Sigmoid colon (tissue), 7 donors: ENCODE results near the gene RBFOX2. TPM values are rescaled to one million over a fixed set of nuclear protein-coding genes. Genes with fewer than 3 reads are reported as not detected.

Experiments
- DNase-seq: peaks from one replicate; pipeline ENCODE4 v3.0.0-alpha.2; 2019
- H3K27ac ChIP-seq, 4 donors: fragments of 200-600 bp; sonication (generic); one replicate each; pipeline ENCODE4 v1.5.1; 2016 to 2019; ENCODE audit warnings: mild to moderate bottlenecking in 1 of 4
- H3K27me3 ChIP-seq, 3 donors: fragments of 200-600 bp; sonication (generic); one replicate each; pipeline ENCODE4 v1.5.1; 2019; ENCODE audit warnings: mild to moderate bottlenecking in 1 of 3
- H3K36me3 ChIP-seq, 4 donors: fragments of 200-600 bp; sonication (generic); one replicate each; pipeline ENCODE4 v1.5.1; 2016 to 2019
- H3K4me1 ChIP-seq, 4 donors: fragments of 200-600 bp; sonication (generic); one replicate each; pipeline ENCODE4 v1.5.1; 2017 to 2019
- H3K4me3 ChIP-seq, 4 donors: fragments of 200-600 bp; sonication (generic); one replicate each; pipeline ENCODE4 v1.5.1; 2017 to 2019; ENCODE audit warnings: mild to moderate bottlenecking in 2 of 4, moderate library complexity in 1 of 4
- H3K9me3 ChIP-seq, 4 donors: fragments of 200-600 bp in 3 of 4; sonication (generic) in 3 of 4; one replicate each; pipeline versions ENCODE4 v1.5.1 to v1.6.1; 2013 to 2019
- EP300 ChIP-seq, 4 donors: sonication (generic); formaldehyde crosslinking; IDR thresholded peaks; one replicate each; pipeline ENCODE4 v1.6.1; 2017; ENCODE audit warnings: antibody characterized with exemption in 4 of 4
- POLR2A ChIP-seq, 2 donors: fragments of 450-650 bp; IDR thresholded peaks; one replicate each; pipeline ENCODE4 v1.6.1; 2016; ENCODE audit warnings: antibody characterized with exemption in 2 of 2, mild to moderate bottlenecking in 2 of 2, moderate library complexity in 2 of 2
- POLR2AphosphoS5 ChIP-seq, 4 donors: sonication (generic); formaldehyde crosslinking; IDR thresholded peaks; one replicate each; pipeline ENCODE4 v1.6.1; 2017; ENCODE audit warnings: antibody characterized with exemption in 4 of 4
- WGBS, 2 donors: extraction: QIAGEN DNeasy Blood & Tissue Kit; methylation state at CpG; one replicate each; pipeline ENCODE4 v1.1.7; 2013; 5-methylcytosine and 5-hydroxymethylcytosine counted together
- intact Hi-C: fragments of 100-400 bp; cut with DNase I; formaldehyde crosslinking; loops from one replicate; pipeline ENCODE4 v1.15.1; 2023
- polyA plus RNA-seq, 3 donors: library from polyadenylated mRNA; stranded (reverse); fragments of 200-250 nt; gene quantifications; one replicate each; pipeline ENCODE4 v1.2.3, GENCODE V29; 2013
- total RNA-seq, 4 donors: library from RNA; depleted of rRNA; stranded (reverse); fragments of >200 nt; gene quantifications; one replicate each; pipeline ENCODE4 v1.1.0, GENCODE V29; 2016
- TF ChIP-seq, protein P1 (sequence below), 4 experiments: fragments of 450-650 bp in 3 of 4; fragments of 200-600 bp in 1 of 4; IDR thresholded peaks; one replicate each; pipeline ENCODE4 v1.5.1; 2016 to 2019; ENCODE audit warnings: antibody characterized with exemption in 4 of 4, mild to moderate bottlenecking in 3 of 4, moderate library complexity in 2 of 4
- donor health status: healthy with polysubstance abuse.
- donor health status: Bipolar disorder and iron deficiency.
- donor health status: healthy.

Gene RBFOX2
- total and polyA plus RNA-seq, 7 donors, result 11.6 to 164 (median 138) TPM

DNA sequence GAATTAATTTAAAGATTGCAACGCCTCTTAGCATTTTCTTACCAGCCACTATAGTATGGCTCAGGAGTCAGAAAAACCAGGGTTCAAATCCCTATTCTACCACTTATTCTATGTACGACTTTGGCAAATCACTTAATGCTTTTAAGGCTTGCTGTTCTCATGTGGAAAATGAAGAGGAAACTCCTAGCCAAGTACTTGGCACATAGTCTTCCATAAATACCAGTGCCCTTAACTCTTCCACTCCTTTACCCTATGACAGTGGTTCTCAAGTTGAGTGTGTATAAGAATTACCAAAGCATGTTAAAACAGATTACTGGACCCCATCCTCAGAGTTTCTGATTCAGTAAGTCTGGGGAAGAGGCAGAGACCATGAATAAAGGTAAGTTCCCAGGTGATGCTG, 107.6 kb downstream of the RBFOX2 start:
- no peaks in the 10 kb centered on the region for H3K27me3 ChIP-seq
- peaks cover 0 to 71% (median 63%) of the 10 kb centered on the region in 4 donors for H3K4me1 ChIP-seq
- WGBS, 2 donors, result 82 to 86% methylated on average over 2 of the region's 2 CpGs
- TF ChIP-seq EP300 (IDR thresholded peaks at IDR 0.05) (no peak), POLR2AphosphoS5 (IDR thresholded peaks at IDR 0.05) (peak in 1 of 4 donors; percentile 13)
- H3K4me3 ChIP-seq, result no peak overlapping the region
- H3K9me3 ChIP-seq, result no peaks in the 10 kb centered on the region
- intact Hi-C loops, result loop anchor here (2.0 to 10.0 kb wide), 5 partner anchors 82 to 546 kb away; partner anchors contain the start of gene RBFOX2
- no peak for DNase-seq
- peak overlapping the region; percentile 71 to 87 (median 80) for H3K27ac ChIP-seq
- H3K36me3 ChIP-seq, result no peaks in the 10 kb centered on the region

DNA sequence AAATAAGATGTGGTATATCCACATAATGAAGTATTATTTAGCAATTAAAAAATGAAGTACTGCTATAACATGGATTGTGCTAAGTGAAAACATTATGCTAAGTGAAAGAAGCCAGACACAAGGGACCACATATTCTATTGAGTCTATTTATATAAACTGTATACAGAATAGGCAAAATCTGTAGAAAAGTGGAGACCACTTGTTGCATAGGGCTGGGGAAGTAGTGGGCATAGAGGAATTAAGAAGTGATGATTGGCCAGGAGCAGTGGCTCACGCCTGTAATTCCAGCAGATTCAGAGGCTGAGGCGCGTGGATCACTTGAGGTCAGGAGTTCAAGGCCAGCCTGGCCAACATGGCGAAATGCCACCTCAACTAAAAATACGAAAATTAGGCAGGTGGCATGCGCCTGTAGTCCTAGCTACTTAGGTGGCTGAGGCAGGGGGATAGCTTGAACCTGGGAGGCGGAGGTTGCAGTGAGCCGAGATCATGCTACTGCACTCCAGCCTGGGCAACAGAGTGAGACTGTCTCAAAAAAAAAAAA, 109.6 kb downstream of the RBFOX2 start:
- Histone ChIP-seq H3K4me3 (no peak overlapping the region), H3K4me1 (peaks cover 0 to 87% (median 77%) of the 10 kb centered on the region in 4 donors), H3K27ac (peak overlapping the region in 3 of 4 donors; percentile 85 to 87 (median 86)), H3K27me3 (no peaks in the 10 kb centered on the region), H3K9me3 (no peaks in the 10 kb centered on the region), H3K36me3 (no peaks in the 10 kb centered on the region)
- TF ChIP-seq EP300 (IDR thresholded peaks at IDR 0.05) (no peak), POLR2AphosphoS5 (IDR thresholded peaks at IDR 0.05) (no peak), POLR2A (IDR thresholded peaks at IDR 0.05) (no peak)
- TF ChIP-seq, protein P1, sequence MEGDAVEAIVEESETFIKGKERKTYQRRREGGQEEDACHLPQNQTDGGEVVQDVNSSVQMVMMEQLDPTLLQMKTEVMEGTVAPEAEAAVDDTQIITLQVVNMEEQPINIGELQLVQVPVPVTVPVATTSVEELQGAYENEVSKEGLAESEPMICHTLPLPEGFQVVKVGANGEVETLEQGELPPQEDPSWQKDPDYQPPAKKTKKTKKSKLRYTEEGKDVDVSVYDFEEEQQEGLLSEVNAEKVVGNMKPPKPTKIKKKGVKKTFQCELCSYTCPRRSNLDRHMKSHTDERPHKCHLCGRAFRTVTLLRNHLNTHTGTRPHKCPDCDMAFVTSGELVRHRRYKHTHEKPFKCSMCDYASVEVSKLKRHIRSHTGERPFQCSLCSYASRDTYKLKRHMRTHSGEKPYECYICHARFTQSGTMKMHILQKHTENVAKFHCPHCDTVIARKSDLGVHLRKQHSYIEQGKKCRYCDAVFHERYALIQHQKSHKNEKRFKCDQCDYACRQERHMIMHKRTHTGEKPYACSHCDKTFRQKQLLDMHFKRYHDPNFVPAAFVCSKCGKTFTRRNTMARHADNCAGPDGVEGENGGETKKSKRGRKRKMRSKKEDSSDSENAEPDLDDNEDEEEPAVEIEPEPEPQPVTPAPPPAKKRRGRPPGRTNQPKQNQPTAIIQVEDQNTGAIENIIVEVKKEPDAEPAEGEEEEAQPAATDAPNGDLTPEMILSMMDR (IDR thresholded peaks at IDR 0.05), result no peak
- DNase-seq, result no peak
- WGBS, 2 donors, result 91 to 92% methylated on average over 8 of the region's 8 CpGs
- intact Hi-C loops, result loop anchor here (5.0 kb wide), 1 partner anchor 177 kb away; no protein-coding TSS in a partner anchor

DNA sequence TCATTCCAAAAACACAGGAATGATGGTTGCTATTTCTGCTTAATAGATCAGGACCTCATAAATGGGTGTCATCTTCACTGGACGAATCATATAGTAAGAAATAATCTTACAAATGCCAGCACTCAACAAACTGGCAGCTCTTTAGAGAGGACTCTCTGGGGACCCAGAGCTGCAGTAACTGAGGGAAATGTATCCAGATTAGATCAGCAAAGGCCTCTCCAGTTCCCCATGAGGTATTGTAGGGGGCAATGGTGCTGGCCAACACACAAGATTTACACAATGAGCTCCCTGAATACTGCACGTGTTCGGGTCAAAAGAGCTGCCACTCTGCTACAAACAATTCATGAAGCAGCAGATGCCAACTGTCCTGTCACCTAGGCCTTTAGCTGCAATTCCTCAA, 110.2 kb downstream of the RBFOX2 start:
- H3K9me3 ChIP-seq, result no peaks in the 10 kb centered on the region
- TF ChIP-seq EP300 (IDR thresholded peaks at IDR 0.05) (no peak), POLR2AphosphoS5 (IDR thresholded peaks at IDR 0.05) (no peak), POLR2A (IDR thresholded peaks at IDR 0.05) (no peak)
- TF ChIP-seq, protein P1 (IDR thresholded peaks at IDR 0.05), result no peak
- H3K27me3 ChIP-seq, result no peaks in the 10 kb centered on the region
- peaks cover 0 to 93% (median 83%) of the 10 kb centered on the region in 4 donors for H3K4me1 ChIP-seq
- no peaks in the 10 kb centered on the region for H3K36me3 ChIP-seq
- 76 to 83% methylated on average over 3 of the region's 3 CpGs for whole genome bisulfite sequencing, 2 donors
- peak overlapping the region in 3 of 4 donors; percentile 85 to 87 (median 86) for H3K27ac ChIP-seq
- DNase-seq, result no peak
- H3K4me3 ChIP-seq, result no peak overlapping the region
- intact Hi-C loops, result loop anchor here (5.0 kb wide), 1 partner anchor 176 kb away; no protein-coding TSS in a partner anchor

DNA sequence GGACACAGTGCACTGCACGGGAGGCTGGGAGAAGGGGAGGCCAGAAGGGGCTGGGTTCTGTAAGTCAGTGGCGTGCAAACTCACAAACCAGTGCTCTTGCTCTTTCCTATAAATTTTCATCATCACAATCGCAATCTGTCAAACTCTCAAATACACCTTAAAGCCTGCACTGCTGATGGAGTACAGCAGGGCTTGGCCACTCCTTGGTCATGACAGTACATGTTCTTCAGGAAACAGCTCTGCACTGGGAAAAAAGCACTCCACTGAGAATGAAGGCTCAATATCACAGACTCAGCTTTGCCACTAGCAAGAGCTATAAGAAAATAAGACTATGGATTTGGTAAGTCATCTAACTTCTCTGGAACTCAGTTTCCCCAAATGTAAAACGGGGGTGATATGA, 111.0 kb downstream of the RBFOX2 start:
- no peak for DNase-seq
- 93 to 94% methylated on average over 4 of the region's 4 CpGs for WGBS, 2 donors
- Histone ChIP-seq H3K27me3 (no peaks in the 10 kb centered on the region), H3K4me3 (no peak overlapping the region), H3K4me1 (peaks cover 0 to 95% (median 87%) of the 10 kb centered on the region in 4 donors), H3K36me3 (no peaks in the 10 kb centered on the region), H3K27ac (peak overlapping the region in 3 of 4 donors; percentile 85 to 87 (median 86)), H3K9me3 (no peaks in the 10 kb centered on the region)
- TF ChIP-seq EP300 (IDR thresholded peaks at IDR 0.05), result no peak
- TF ChIP-seq POLR2A (IDR thresholded peaks at IDR 0.05), result no peak
- TF ChIP-seq POLR2AphosphoS5 (IDR thresholded peaks at IDR 0.05), result no peak
- intact Hi-C loops, result loop anchor here (2.0 to 5.0 kb wide), 2 partner anchors 175 to 291 kb away; no protein-coding TSS in a partner anchor

DNA sequence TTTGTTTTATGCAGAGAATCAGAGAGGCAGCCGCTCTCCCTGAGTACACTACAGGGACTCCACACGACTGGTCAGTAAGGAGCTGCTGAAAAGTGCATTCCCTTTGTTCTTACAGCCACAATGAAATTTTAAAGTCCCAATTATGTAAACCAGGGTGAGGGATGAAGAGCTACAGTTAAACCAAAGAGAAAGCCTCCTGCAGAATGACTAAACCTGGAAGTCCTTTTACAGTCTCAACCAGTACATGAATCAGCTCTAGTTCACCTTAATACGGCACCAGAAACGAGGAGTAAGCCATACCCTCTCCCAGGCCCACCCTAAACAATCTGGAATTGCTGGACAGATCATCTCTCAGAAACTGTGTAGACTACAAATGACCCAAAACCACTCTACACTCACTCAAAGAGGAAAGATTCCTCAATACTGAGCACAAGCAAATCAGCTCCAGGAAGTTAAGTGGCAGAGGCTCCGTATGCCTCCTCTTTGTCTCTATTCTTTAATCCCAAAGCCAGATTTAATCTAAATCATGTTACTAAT, 113.1 kb downstream of the RBFOX2 start:
- intact Hi-C loops, result loop anchor here (2.0 to 5.0 kb wide), 2 partner anchors 173 to 289 kb away; no protein-coding TSS in a partner anchor
- H3K36me3 ChIP-seq, result no peaks in the 10 kb centered on the region
- DNase-seq, result no peak
- H3K4me1 ChIP-seq, result peaks cover 0 to 95% (median 79%) of the 10 kb centered on the region in 4 donors
- no peaks in the 10 kb centered on the region for H3K27me3 ChIP-seq
- H3K27ac ChIP-seq, result peak overlapping the region; percentile 80 to 87 (median 86)
- no peaks in the 10 kb centered on the region for H3K9me3 ChIP-seq
- TF ChIP-seq POLR2AphosphoS5 (IDR thresholded peaks at IDR 0.05), result no peak
- TF ChIP-seq EP300 (IDR thresholded peaks at IDR 0.05), result no peak
- TF ChIP-seq, protein P1 (IDR thresholded peaks at IDR 0.05), result no peak
- TF ChIP-seq POLR2A (IDR thresholded peaks at IDR 0.05), result no peak
- H3K4me3 ChIP-seq, result peak overlapping the region in 3 of 4 donors; percentile 42 to 51 (median 51)
- 16 to 22% methylated on average over 5 of the region's 5 CpGs for WGBS, 2 donors
